ENCODE measurements around the gene WDR17. TPM values are rescaled to one million over a fixed set of nuclear protein-coding genes. Genes with fewer than 3 reads are reported as not detected.

WDR17 gene
- 0.31 to 0.85 TPM (median 0.50 TPM) in 3 replicates for total RNA-seq
- long read RNA-seq = 0 reads

GRCh38 chr4:176065435-176066291 lies at the start of gene WDR17:
TSS of gene WDR17 (plus strand) at chr4:176065841. CDS start at chr4:176111581, 45,740 bp downstream.
- TF ChIP-seq CTCF (IDR thresholded peaks at IDR 0.05) = no peak
- H3K27me3 Mint-ChIP-seq (ENCODE audit: low read depth) = peaks cover 20% of the 10 kb centered on the region
- H3K36me3 Mint-ChIP-seq (ENCODE audit: low read depth) = no peaks in the 10 kb centered on the region
- H3K4me3 Mint-ChIP-seq (ENCODE audit: unreplicated experiment) = peak within 1 kb of the TSS; percentile 77
- DNase-seq (ENCODE audit: low spot score) = peak; percentile 88
- no peaks in the 10 kb centered on the region for H3K9me3 Mint-ChIP-seq (ENCODE audit: low read depth)
- peaks cover 12% of the 10 kb centered on the region for H3K4me1 Mint-ChIP-seq (ENCODE audit: low read depth)
- H3K27ac Mint-ChIP-seq (ENCODE audit: unreplicated experiment) = peak within 1 kb of the TSS; percentile 37

- Mint-ChIP-seq H3K36me3 (ENCODE audit: low read depth) (no peaks in the 10 kb centered on the region), H3K4me3 (ENCODE audit: unreplicated experiment) (no peak overlapping the region), H3K27me3 (ENCODE audit: low read depth) (peaks cover 3% of the 10 kb centered on the region), H3K4me1 (ENCODE audit: low read depth) (no peaks in the 10 kb centered on the region), H3K27ac (ENCODE audit: unreplicated experiment) (no peak overlapping the region), H3K9me3 (ENCODE audit: low read depth) (no peaks in the 10 kb centered on the region)
- no peak for DNase-seq (ENCODE audit: low spot score)
- TF ChIP-seq CTCF (IDR thresholded peaks at IDR 0.05) = no peak
These were observed 49.0 kb upstream of the WDR17 start for GRCh38 chr4:176016601-176017000.

GRCh38 chr4:176020481-176021085 lies 45.1 kb upstream of the WDR17 start:
- H3K36me3 Mint-ChIP-seq (ENCODE audit: low read depth) = no peaks in the 10 kb centered on the region
- H3K27ac Mint-ChIP-seq (ENCODE audit: unreplicated experiment) = no peak overlapping the region
- peaks cover 6% of the 10 kb centered on the region for H3K27me3 Mint-ChIP-seq (ENCODE audit: low read depth)
- no peaks in the 10 kb centered on the region for H3K4me1 Mint-ChIP-seq (ENCODE audit: low read depth)
- no peak for TF ChIP-seq CTCF (IDR thresholded peaks at IDR 0.05)
- H3K9me3 Mint-ChIP-seq (ENCODE audit: low read depth) = no peaks in the 10 kb centered on the region
- DNase-seq (ENCODE audit: low spot score) = no peak
- no peak overlapping the region for H3K4me3 Mint-ChIP-seq (ENCODE audit: unreplicated experiment)

GRCh38 chr4:176030391-176030790 lies 35.2 kb upstream of the WDR17 start:
- no peaks in the 10 kb centered on the region for H3K9me3 Mint-ChIP-seq (ENCODE audit: low read depth)
- no peaks in the 10 kb centered on the region for H3K36me3 Mint-ChIP-seq (ENCODE audit: low read depth)
- H3K4me1 Mint-ChIP-seq (ENCODE audit: low read depth) = no peaks in the 10 kb centered on the region
- no peak overlapping the region for H3K4me3 Mint-ChIP-seq (ENCODE audit: unreplicated experiment)
- no peak for DNase-seq (ENCODE audit: low spot score)
- peaks cover 23% of the 10 kb centered on the region for H3K27me3 Mint-ChIP-seq (ENCODE audit: low read depth)
- TF ChIP-seq CTCF (IDR thresholded peaks at IDR 0.05) = no peak
- H3K27ac Mint-ChIP-seq (ENCODE audit: unreplicated experiment) = no peak overlapping the region

- DNase-seq (ENCODE audit: low spot score) = no peak
- Mint-ChIP-seq H3K9me3 (ENCODE audit: low read depth) (no peaks in the 10 kb centered on the region), H3K27ac (ENCODE audit: unreplicated experiment) (no peak overlapping the region), H3K36me3 (ENCODE audit: low read depth) (no peaks in the 10 kb centered on the region), H3K4me3 (ENCODE audit: unreplicated experiment) (no peak overlapping the region), H3K4me1 (ENCODE audit: low read depth) (no peaks in the 10 kb centered on the region), H3K27me3 (ENCODE audit: low read depth) (peaks cover 23% of the 10 kb centered on the region)
- TF ChIP-seq CTCF (IDR thresholded peaks at IDR 0.05) = no peak
These were observed 33.7 kb upstream of the WDR17 start for GRCh38 chr4:176031922-176032321.
